ENCODE measurements around the gene ITGAX. TPM values are rescaled to one million over a fixed set of nuclear protein-coding genes. Genes with fewer than 3 reads are reported as not detected.

ITGAX gene
- polyA plus RNA-seq, 1 donor, result 2.9 TPM

DNA sequence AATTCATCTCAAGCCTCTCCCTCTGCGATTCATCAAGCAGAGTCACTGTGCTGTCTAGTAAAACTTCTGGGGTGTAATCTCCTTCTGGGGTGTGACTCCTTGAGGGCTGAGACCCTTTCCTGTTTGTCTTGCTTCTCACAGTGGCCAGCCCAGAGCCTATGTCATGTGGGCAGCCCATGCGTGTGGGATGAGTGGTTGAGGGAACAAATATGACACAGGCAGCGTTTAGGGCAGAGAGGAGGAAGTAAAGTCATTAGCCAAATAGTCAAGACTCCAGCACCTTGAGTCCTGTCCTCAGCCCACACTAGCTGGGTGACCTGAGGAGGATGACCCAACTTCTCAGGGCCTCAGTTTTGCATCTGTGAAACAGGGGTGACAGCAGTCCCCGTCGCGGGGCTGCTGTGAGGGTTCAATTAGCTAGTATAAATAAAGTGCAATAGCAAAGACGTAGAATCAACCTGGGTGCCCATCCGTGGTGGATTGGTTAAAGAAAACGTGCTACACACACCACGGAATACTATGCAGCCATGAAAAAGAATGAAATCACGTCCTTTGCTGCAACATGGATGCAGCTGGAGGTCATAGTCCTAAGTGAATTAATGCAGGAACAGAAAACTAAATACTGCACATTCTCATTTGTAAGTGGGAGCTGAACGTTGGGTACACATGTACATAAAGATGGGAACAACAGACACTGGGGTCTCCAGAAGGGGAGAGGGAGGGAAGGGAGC is 4.5 kb upstream of the ITGAX start:
- no peak for DNase-seq

DNA sequence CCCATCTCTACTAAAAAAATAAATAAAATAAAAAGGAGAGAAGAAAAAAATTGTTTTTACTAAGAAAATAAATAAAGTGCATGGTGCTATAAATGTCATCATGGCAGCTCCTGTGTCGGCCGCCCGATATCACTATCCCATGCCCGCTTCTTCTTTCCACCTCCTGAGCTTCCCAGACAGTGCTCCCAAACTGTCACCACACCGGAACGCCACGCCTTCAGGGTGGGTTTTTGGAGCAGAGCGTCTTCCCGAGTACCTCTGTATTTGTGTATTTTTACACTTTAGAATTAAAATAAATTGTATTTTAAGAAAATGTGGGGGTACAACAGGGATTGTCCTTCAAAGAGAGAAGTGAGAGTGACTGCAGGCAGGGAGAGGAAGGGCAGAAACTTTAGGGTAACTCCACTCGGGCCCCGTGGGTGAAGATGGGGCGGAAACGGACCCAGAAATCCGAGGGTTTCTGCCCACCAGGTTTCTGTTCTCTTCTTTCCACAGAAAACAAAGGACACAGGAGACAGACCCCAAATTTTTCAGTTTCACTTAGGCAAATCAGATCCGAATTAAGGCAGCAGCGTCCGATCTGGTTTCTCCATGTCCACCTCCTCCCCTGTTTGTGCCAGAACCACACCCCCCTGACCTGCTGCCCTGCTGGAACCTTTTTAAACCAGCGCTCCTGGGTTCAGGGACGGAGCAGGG is 3.6 kb upstream of the ITGAX start:
- no peak for DNase-seq

DNA sequence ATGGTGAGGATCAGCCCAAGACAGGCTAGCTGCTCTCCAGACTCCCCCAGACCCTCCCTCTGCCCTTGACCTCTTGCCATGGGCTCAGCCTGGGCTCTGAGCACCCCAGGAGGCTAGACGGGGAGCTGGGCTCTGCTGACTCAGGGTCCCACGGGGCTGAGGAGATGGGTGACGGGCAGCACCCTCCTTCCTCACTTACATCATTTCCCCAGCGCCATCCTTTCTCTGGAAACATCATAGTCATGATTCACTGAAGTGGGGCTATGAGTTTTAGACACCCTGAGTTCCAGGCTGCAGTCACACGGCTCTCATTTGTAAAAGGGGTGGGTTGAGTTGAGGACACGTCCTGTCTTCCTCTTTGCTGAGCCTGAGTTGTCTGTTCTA is 3.0 kb upstream of the ITGAX start:
- DNase-seq, result no peak

DNA sequence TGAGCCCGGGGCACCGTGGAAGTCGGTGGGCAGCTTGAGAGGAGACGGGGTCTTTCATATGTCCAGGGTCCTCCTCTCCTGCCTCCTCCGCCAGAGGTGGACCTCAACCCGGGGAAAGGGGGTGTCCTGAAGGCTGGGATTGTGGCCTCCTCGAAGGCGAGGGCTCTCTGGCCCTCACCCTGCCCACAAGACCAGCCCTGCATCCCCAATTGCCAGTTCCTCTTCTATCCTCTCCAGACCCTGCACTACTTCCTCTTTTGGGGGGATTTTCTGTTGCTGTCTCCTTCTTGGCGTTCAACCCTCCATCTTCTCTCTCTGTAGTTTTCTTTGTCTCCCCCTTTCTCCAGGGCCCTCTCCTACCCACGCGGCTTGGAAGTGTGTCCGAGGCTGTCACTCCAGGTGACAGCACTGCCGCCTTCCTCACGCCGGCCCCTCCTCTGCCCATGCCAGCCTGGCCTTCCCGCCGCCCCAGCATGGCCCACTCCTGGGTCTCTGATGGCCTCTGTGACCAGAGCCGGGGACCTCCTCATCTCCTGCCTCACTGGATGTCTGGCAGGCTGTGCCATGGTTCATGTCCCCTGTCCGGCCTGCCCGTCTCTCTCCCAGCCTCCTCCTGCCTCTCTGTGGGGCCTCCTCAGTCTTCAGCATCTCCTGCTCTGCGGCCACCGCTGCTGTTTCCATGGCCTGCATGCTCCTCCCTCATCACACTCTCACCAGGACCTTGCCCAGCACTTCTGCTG is 2.4 kb upstream of the ITGAX start:
- DNase-seq, result no peak

DNA sequence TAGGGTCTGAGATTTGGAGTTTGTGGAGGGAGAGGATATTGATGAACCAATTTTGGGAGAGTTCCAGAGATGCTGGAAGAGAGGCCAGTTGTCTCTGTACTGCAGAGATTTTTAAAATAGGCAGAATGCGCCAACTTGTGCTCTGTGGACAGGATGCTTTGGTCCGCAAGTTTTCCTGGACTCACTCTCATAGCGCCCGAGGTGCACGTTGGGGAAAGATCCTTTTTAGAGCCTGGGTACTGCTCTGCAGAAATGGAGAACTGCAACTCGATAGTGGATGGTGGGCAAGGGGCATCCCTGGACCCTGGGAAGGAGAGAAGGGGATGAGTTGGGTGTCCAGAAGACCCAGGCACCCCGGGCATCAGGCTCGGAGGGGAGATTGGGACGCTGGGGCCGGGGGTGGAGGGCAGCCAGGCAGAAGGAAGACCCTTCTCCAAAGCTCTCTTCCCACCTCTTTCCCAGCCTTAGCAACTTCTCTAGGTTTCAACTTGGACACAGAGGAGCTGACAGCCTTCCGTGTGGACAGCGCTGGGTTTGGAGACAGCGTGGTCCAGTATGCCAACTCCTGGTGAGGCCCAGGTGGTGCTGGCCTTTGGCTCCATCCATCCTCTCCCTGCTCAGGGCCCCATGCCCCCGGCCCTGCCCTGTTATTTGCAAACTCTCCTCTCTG is 590 bp downstream of the ITGAX start:
- no peak for DNase-seq

DNA sequence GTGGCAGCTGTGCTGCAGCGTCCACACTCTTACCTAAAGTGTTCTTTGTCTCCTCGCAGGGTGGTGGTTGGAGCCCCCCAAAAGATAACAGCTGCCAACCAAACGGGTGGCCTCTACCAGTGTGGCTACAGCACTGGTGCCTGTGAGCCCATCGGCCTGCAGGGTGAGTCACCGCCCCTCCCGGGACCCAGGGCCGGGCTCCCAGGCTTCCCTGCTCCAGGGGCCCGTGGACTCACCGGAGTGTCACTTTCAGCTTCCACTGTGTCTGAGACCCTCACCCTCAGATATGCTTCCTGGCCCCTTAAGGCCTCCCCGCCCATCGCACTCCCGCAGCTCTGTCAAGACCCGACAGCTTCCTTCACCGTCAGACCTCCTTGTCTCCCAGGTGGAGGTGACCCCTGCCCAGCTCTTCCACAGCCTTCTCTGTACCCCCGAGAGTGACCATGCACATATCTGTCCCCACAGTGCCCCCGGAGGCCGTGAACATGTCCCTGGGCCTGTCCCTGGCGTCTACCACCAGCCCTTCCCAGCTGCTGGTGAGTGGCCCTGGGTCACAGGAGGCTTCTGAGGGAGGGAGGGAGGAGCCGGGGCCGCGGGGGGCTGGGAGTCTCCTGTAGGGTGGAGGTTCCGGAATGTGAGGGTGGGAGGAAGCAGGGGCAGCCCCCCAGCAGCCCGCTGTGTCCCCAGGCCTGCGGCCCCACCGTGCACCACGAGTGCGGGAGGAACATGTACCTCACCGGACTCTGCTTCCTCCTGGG is 1.8 kb downstream of the ITGAX start:
- no peak for DNase-seq

DNA sequence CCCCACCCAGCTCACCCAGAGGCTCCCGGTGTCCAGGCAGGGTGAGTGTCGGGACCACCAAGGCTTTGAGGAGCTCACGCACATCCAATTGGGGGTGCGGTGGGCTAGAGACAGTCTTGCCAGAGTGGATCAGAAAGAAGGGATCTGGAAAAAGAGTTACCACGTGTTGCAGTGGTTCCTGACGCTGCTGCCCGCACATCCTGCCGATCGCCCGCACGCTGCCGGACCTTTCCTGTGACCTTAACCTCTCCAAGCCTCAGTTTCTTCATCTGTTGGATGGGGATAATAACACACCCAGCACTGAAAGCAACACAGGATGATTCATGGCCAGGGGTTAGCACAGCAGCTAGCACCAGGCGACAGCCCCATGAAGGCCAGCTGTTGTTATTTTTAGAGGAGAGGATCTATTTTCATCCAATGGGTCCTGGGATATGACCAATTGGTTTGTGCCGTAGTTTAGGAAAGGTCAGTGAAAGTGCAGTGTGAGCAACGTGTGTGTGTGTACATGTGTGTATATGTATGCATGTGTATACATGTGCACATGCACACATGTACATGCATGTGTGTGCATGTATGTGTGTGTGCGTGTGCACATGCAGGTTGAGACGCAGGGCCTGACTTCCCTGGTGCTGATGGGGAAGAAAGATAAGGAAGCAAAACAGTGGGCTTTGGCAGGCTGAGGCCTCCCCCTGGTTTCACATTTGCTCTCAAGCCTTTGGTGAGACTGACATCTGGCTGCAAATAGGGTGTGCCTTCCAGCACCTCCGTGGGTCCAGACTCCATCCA is 2.5 kb downstream of the ITGAX start:
- no peak for DNase-seq

DNA sequence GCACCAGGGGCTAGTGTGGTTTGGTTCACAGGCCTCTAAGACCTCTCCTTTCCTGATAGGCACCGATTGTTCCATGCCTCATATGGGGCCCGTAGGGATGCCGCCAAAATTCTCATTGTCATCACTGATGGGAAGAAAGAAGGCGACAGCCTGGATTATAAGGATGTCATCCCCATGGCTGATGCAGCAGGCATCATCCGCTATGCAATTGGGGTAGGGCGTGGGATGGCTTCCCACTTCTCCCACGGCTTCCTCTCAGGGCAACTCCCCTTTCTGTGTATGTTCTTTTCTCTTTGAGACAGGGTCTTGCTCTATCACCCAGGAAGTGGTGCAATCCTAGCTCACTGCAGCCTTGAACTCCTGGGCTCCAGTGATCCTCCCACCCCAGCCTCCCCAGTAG is 5.3 kb downstream of the ITGAX start:
- no peak for DNase-seq

DNA sequence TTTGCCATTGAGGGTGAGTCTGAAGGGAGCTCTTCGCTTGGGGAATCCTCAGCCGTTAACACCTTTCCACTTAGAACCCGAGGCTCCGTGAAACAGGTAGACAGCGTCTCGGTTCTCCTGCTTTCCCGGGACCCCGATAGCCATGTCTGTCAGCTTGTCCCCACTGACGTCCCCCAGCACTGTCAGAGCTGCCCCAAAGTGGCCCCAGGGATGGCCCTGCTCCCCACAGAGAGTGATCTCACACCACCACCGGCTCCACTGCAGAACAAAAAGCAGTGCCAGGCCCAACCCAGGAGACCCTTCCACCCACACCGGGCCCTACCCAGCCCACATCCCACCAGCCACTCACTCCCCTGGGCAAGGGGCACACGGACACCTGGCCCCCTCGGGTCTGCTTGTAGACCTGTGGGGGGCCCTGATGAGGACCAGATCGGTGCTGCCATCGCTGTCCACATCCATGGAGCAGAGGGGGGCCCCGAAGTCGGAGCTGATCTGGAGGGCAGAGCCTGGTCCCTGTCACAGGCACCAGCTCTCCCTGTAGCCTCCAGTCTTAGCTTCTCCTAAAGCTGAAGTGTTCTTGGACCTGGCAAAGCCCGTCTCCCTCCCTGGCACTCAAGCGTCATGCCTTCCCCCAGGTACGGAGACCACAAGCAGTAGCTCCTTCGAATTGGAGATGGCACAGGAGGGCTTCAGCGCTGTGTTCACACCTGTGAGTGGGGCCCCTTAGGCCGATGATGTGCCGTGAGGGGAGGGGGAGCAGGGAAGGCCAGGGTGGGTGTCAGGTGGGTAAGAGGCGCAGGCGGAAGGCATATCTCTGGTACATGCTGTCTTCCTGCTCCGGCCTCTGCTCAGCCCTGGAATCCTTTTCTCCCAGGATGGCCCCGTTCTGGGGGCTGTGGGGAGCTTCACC is 6.5 kb downstream of the ITGAX start:
- DNase-seq, result no peak

DNA sequence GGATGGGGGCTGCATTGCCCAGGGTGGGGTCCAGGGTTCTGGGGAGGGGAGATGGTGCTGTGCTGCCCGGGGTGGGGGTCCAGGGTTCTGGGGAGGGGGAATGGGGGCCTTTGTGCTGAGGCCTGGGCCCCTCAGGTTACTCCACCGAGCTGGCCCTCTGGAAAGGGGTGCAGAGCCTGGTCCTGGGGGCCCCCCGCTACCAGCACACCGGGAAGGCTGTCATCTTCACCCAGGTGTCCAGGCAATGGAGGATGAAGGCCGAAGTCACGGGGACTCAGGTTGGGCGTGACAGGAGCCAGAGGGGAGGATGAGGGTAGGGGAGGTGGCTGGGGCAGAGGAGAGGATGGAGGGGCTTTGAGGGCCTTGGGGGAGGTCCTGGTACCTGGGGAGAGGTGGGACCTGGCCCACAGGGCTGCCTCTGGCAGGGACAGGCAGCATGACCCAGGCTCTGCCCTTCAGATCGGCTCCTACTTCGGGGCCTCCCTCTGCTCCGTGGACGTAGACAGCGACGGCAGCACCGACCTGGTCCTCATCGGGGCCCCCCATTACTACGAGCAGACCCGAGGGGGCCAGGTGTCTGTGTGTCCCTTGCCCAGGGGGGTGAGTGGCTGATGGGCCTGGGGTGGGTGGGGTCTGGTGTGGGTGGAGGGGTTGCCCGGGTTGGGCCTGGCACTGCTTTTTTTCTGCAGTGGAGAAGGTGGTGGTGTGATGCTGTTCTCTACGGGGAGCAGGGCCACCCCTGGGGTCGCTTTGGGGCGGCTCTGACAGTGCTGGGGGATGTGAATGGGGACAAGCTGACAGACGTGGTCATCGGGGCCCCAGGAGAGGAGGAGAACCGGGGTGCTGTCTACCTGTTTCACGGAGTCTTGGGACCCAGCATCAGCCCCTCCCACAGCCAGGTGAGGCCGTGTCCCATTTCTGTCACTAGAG is 7.8 kb downstream of the ITGAX start:
- DNase-seq, result no peak

DNA sequence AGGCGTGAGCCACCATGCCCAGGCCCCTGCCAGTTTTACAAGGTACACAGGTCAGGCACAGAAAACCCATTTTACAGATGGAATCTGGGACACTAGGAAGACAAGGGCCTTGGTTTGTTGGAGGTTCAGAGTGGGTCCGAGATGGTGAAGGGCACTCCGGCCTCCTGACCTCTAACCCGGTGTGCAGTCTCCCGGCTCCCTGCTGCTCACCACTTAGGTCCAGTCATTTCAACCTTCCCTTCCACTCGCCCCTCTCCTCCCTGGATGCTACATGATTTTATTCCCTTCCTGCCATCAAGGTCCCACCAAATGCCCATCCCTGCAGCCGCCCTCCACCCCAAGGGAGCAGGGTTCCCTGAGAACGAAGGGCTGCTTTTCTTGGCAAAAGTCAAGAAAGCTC is 8.7 kb downstream of the ITGAX start:
- DNase-seq, result no peak

DNA sequence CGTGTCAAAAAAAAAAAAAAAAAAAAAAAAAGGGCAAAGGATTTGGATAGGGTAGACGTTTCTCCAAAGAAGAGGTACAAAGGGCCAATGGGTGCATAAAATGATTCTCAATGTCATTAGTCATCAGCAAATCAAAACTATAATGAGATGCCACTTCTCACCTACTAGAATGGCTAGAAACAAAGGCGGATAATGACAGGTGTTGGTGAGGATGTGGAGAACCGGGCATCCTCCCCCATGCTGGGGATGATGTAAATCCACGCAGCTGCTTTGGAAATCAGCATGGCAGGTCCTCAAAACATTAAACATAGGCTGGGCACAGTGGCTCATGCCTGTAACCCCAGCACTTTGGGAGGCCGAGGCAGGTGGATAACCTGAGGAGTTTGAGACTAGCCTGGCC is 9.4 kb downstream of the ITGAX start:
- no peak for DNase-seq

DNA sequence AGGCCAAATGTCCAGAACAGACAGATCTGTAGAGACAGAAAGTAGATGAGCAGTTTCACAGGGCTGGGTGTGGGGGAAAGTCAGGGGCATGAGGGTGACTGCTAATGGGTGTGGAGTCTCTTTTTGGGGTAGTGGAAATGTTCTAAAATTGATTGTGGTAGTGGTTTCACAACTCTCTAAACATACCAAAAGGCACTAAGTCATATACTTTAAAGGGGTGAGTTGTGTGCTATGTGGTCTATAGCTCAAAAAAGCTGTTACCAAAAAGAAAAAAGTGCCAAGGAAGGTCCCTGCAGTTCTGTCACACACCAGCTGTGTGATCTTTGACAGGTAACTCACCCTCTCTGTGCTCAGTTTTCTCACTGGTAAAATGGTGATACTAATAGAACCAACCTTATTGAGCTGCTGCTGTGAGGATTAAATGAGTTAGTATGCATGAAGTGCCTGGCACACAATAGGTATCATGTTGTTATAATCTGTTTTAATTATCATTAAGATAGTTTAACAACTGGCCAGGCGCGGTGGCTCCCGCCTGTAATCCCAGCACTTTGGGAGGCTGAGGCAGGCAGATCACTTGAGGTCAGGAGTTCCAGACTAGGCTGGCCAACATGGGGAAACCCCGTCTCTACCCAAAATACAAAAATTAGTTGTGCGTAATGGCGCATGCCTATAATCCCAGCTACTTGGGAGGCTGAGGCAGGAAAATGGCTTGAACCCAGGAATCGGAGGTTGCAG is 10.3 kb downstream of the ITGAX start:
- no peak for DNase-seq

DNA sequence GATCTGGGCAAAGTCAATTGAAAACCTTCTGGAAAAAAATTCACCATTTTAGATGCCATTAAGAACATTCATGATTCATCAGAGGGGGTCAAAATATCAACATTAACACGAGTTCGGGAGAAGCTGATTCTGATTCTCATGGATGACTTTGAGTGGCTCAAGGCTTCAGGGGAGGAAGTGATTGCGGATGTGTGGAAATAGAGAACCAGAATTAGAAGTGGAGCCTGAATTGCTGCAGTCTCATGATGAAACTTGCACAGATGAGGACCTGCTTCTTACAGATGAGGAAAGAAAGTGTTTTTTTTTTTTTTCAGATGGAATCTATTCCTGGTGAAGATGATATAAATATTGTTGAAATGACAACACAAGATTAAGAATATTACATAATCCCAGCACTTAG is 12.9 kb downstream of the ITGAX start:
- no peak for DNase-seq

DNA sequence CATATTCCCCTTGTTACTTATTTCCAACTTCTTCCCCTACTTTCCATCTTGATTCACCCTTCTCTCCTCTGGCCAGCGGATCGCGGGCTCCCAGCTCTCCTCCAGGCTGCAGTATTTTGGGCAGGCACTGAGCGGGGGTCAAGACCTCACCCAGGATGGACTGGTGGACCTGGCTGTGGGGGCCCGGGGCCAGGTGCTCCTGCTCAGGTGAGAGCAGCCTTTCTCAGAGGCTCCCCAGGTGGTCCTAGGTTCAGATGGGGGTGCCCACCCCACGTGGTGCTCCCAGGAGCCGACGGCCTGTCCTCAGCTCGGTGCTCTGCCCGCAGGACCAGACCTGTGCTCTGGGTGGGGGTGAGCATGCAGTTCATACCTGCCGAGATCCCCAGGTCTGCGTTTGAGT is 16.0 kb downstream of the ITGAX start:
- DNase-seq, result no peak

DNA sequence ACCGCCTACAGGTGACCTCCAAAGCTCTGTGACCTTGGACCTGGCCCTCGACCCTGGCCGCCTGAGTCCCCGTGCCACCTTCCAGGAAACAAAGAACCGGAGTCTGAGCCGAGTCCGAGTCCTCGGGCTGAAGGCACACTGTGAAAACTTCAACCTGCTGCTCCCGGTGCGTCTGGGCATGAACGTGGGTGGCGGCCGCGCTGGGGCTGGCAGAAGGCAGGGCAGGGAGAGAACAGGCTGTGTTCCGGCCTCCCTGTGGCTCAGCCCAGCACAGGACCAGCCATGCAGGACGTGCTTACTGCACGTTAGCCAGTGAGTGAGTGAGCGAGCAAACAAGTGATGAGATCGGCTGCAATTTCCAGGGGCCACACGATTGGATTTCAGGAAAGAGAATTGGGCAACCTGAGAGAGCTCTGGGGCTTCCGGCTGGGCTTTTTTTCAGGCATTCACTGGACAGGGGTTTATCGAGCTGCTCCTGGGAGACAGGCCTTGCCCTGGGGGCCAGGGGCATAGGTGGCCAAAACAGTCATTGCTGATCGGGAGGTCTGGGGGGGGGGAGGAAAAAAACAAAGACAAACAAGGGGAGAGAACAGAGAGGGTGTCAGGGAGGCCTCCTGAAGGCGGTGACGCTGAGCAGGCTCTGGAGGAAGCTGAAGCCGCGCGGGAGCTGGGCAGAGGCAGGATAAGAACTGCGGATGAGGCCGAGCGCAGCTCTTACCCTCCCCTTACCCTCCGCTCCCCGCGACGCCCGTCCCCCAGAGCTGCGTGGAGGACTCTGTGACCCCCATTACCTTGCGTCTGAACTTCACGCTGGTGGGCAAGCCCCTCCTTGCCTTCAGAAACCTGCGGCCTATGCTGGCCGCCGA is 16.9 kb downstream of the ITGAX start:
- no peak for DNase-seq

DNA sequence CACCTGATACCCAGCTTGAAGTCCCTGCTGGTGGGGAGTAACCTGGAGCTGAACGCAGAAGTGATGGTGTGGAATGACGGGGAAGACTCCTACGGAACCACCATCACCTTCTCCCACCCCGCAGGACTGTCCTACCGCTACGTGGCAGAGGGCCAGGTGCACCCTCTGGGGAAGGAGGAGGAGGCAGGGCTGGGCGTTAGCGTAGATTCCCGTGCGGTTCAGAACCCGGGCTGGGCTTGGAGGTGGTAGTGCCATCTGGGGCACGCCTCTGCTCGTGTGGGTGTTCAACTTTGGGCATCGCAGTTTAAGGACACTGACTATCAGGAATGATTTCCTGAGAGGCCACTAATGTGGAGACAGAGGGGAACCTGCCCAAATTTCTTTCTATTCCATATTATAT is 18.3 kb downstream of the ITGAX start:
- DNase-seq, result no peak

DNA sequence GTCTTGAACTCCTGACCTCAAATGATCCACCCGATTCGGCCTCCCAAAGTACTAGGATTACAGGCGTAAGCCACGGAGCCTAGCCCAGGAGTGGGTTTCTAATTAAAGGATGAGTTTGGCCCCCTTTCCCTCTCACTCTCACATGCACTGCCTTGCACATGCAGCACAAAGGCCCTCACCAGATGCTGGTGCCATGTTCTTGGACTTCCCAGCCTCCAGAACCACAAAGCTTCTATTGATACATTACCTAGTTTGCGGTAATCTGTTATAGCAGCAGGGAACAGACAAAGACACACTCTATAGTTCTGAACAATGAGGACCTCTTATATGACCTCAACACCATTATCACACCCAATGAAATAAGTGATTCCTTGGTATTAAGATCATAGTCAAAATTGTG is 20.3 kb downstream of the ITGAX start:
- no peak for DNase-seq

All from hindlimb muscle (tissue), 1 donor.